ENCODE measurements around the gene KCNIP4. TPM values are rescaled to one million over a fixed set of nuclear protein-coding genes. Genes with fewer than 3 reads are reported as not detected.
"Not testable (repeated sequence)": the region's sequence is repeated elsewhere in the genome, so short reads cannot be mapped to it uniquely, and the experiment has no call there.

KCNIP4 gene
- total RNA-seq, 1 donor from 2014 or later = not detected

DNA sequence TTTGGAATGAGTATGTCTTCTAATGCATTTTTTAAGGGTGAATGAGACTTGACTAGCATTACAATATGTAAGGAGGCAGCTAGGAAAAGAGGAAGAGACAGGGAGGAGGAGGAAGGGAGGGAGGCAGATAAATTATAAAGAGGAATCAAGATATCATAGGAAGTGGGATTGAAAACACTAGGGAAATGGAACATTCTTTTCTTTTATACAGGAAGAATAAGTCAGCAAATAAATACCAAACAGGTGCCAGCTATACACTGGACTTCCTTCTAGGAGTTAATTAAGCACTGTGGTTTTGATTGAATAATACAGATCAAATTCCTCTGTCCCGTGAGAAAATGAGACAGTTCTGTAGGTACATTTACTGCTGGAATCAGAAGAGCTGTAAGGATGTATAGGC lies 1169.7 kb downstream of the KCNIP4 start:
- DNase-seq (ENCODE audit: low read depth in 2 of 2) = peak in 1 of 2 donors; percentile 62

GRCh38 chr4:20773144-20773997 lies 1175.2 kb downstream of the KCNIP4 start:
- peak; percentile 21 to 70 for DNase-seq (ENCODE audit: low read depth in 2 of 2)

DNA sequence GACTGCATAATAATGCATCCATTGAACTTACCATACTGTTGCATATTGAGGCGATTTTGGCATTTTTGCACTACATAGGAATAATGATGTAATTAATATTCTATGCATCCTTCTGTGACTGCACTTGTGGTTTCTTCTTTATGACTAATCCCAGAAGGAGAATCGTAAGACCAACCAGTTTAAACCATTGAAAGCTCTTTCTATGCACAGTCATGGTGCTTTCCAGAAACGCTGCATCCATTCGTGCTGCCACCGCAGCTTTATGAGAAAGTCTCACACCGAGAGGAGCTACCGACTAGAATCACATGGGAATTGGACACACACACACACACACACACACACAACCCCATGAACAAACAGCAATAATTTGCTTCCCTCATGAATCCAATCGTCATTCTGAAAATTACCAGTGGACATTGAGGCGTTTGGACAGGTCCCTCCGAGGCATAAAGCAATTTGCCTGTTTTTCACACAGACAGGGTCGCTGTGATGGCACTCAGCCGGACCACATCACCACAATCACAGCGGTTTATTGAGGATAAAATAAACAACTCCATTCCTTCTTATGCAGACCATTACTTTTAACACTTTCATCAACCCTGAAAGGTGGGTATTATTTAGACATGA lies 1184.1 kb downstream of the KCNIP4 start:
- DNase-seq (ENCODE audit: low read depth in 2 of 2) = no peak

- no peak for DNase-seq (ENCODE audit: low read depth in 2 of 2)
These were observed 1186.7 kb downstream of the KCNIP4 start for GRCh38 chr4:20761826-20762225.

DNA sequence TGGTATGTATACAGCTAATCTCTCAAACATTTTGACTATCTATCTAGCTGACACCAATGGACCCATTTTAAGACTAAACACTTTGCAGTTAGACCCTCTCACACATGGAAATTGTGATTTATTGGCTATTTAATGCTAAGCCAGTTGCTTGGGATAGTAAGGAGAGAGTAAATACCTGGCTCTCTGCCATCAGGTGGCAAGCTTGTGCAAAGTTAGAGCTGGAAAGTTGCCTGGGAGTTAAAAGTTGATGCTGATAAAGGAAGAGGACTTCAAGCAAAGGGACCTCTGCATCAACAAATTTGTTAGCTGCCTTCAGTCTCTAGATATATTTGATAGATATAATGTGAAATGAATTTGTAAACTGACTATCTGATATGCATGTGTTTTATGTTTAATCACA lies 1187.2 kb downstream of the KCNIP4 start:
- no peak for DNase-seq (ENCODE audit: low read depth in 2 of 2)

GRCh38 chr4:20760053-20760452 lies 1188.5 kb downstream of the KCNIP4 start:
- DNase-seq (ENCODE audit: low read depth in 2 of 2) = no peak

- DNase-seq (ENCODE audit: low read depth in 2 of 2) = no peak
These were observed 1194.5 kb downstream of the KCNIP4 start for GRCh38 chr4:20754036-20754435.

DNA sequence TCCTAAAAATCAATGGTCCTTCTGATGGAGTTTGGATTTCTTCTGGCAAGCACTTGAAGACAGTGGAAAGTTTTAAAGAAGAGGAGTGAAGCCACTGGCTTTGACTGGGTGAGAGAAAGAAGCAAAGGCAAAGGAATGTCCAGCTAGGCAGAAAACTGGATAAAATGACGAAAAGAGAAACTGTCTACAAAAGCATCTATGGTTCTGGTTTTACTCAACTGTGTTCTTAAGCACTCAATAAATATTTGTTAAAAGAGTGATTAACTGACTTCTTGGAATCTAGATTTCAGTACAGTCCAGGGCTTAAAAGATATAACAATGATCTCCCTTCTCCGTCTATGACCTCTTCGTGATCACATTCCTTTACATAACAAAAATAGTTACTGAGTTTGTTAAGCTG lies 1195.9 kb downstream of the KCNIP4 start:
- DNase-seq (ENCODE audit: low read depth in 2 of 2) = no peak

DNA sequence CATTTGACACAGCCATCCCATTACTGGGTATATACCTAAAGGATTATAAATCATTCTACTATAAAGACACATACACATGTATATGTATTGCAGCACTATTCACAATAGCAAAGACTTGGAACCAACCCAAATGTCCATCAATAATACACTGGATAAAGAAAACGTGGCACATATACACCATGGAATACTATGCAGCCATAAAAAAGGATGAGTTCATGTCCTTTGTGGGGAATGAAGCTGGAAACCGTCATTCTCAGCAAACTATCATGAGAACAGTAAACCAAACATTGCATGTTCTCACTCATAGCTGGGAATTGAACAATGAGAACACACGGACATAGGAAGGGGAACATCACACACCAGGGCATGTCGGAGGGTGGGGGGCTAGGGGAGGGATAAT lies 1202.6 kb downstream of the KCNIP4 start:
- not testable (repeated sequence) for DNase-seq (ENCODE audit: low read depth in 2 of 2)

DNA sequence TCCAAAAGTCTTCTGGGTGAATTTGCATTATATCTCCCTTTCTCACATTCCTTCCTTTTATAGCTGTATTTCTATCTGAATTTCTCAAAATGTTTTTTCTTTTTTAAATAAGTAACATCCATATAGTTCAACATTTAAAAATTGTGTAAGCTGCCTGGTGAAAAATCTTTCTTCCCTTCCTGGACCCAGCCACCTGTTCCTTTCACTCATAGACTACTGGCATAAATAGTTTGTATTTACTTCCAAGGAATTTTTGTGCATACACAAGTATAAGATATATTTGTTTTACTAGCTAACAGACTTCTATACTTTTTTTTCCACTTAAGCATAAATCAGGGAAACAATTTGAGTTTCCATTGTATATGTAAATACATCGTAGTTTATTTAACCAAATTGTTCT lies 1212.6 kb downstream of the KCNIP4 start:
- DNase-seq (ENCODE audit: low read depth in 2 of 2) = no peak

DNA sequence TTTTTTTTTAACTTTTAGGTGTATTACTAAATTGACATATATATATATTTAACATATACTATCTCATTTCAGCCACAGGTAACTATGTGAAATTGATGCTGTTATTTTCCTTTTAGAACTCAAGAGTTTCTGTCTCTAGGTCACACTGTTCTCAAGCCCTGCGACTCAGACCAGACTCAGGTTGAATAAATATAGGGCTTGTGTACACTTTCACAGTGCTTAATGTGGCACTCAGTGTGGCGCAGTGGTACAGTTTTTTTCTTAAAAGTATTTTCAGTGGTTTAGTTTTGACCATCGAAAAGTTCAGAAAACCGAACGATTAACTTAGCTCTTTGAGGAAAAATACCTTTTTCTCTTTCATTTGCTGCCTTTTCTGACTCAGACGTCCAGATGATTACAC lies 1223.7 kb downstream of the KCNIP4 start:
- DNase-seq (ENCODE audit: low read depth in 2 of 2) = no peak

DNA sequence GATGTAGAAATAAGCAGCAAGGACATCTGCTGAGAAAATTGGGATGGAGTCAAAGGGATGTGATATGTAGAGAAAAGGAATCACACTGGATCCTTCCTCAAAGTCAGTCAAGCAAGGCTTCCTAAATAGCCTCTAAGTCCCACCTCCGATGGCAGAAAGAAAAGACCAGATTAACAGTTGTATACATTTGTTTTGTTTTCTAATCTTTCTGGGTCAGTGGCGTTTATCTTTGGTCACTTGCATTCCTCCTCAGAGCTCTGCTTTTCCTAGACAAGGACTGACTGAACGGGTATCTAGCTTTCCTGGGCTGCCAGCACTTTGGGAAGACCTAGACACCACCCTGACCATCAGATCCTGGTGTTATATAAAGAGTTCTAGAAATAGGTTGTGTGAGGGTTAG lies 1225.1 kb downstream of the KCNIP4 start:
- no peak for DNase-seq (ENCODE audit: low read depth in 2 of 2)

GRCh38 chr4:20723019-20723418 lies 1225.6 kb downstream of the KCNIP4 start:
- DNase-seq (ENCODE audit: low read depth in 2 of 2) = no peak

GRCh38 chr4:20711335-20711734 lies 1237.2 kb downstream of the KCNIP4 start:
- DNase-seq (ENCODE audit: low read depth in 2 of 2) = no peak

DNA sequence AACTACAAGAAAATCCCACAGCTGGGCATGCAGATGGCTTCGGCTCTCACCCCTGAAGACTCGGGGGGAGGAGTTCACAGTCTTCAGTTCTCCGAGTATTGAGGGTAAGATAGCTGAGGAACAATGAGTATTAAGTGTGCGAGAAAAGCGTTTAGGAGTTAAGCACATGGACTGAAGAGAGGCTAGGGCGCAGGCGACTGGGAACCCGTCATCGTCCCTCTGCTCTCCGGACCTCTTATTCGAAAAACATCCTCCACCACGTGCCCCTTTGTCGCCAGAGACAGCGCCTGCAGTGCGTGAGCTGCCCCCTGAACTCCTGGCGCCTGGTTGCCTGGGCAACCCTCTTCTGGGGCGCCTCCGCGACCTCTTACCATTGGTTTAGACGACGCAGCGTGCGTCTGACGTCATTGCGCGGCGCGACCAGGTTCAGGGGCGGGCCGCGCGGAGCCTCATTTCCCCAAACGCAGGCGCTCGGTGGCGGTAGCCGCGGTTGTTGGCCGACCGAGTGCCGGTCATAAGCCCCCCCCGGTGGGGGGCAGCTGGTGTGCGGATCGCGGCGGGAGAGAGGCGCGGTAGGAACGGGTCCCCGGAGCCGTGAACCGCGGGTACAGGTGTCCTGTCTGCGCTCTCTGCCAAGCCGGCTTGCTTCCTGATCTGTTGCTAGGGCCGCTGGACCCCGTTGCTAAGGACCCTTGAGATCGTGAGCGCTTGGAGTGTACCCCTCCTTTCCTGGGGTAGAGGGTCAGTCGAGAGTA lies 1248.4 kb downstream of the KCNIP4 start, which contains the start of gene PACRGL:
Gene PACRGL (plus strand): TSS at position 452 of the 755 bp plus-strand sequence. CDS start 4,024 bp downstream, outside the sequence.
- DNase-seq (ENCODE audit: low read depth in 2 of 2) = peak; percentile 86 to 95

- DNase-seq (ENCODE audit: low read depth in 2 of 2) = no peak
These were observed 1249.8 kb downstream of the KCNIP4 start for GRCh38 chr4:20698820-20699219.

DNA sequence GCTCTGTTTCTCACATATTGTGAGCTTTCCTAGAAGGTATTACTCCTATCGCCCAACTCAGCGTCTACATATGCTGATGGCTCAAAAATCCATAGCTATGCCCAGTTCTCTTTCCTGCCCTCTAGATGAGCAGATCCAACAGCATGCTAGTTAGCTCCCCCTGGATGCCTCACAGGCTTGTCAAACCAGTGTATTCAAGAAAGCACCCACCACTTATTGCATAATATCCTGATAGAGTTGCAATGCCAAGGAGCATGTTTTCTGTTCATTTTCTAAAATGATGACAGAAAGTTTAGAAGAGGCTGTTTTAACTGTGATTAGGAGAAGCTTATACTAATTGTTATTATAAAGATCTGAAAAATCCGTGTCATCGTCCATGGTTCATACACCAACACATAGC lies 1250.2 kb downstream of the KCNIP4 start:
- no peak for DNase-seq (ENCODE audit: low read depth in 2 of 2)

GRCh38 chr4:20696815-20697214 lies 1251.8 kb downstream of the KCNIP4 start:
- no peak for DNase-seq (ENCODE audit: low read depth in 2 of 2)

GRCh38 chr4:20687864-20688263 lies 1260.7 kb downstream of the KCNIP4 start:
- DNase-seq (ENCODE audit: low read depth in 2 of 2) = no peak

- DNase-seq (ENCODE audit: low read depth in 2 of 2) = peak in 1 of 2 donors; percentile 24
These were observed 1263.5 kb downstream of the KCNIP4 start for GRCh38 chr4:20684852-20685763.

DNA sequence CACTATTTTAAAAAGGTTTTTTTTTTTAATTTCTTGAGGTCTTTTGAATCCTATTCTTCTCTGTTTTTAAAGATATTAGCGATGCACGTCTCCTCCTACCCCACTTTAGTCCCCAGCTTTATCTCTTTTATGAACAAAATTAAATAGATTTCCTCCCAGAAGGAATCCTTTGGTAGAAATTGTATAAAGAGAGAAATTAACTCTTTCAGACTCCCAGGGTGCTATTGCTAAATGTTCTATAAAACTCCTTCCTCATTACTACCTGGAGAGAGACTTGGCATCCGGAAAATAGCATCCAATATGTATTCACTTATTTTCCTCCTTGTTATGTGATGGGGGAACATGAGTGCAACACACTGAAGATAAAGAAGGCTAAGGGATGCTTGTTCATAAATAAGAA lies 1264.8 kb downstream of the KCNIP4 start:
- no peak for DNase-seq (ENCODE audit: low read depth in 2 of 2)
